H1 (cell line): ENCODE measurements around the gene SEMA6A. TPM values are rescaled to one million over a fixed set of nuclear protein-coding genes. Genes with fewer than 3 reads are reported as not detected.

Experiments used
- CBX8 ChIP-seq: fragments of 300-800, 300-1000 bp; sonication (generic); IDR thresholded peaks from 2 replicates; pipeline ENCODE4 v1.7.1; 2016; ENCODE audit warnings: low read depth, low read length, borderline replicate concordance
- EP300 ChIP-seq, 2 experiments: IDR thresholded peaks; 1 replicate in 1 of 2; 2 replicates in 1 of 2; pipeline ENCODE4 v1.6.1; 2011 to 2012; ENCODE audit warnings: low read depth in 2 of 2, low read length in 2 of 2, mild to moderate bottlenecking in 2 of 2, borderline replicate concordance in 1 of 2, inconsistent platforms in 1 of 2, moderate library complexity in 1 of 2
- FOSL1 ChIP-seq: IDR thresholded peaks from 2 replicates; pipeline ENCODE4 v1.6.1; 2011; ENCODE audit warnings: mild to moderate bottlenecking, low read depth, low read length, moderate library complexity; ENCODE audit not compliant: insufficient read depth
- KDM4A ChIP-seq: IDR thresholded peaks from one replicate; pipeline ENCODE4 v1.7.1; 2012; ENCODE audit warnings: low read depth, mild to moderate bottlenecking, moderate library complexity, low read length, inconsistent platforms; ENCODE audit not compliant: severe bottlenecking
- KDM5A ChIP-seq: fragments of 200-600 bp; IDR thresholded peaks from 2 replicates; pipeline ENCODE4 v1.7.1; 2012; ENCODE audit warnings: mild to moderate bottlenecking, low read length, inconsistent platforms, mixed read lengths
- MAFK ChIP-seq: IDR thresholded peaks from 2 replicates; pipeline ENCODE4 v1.6.1; 2012; ENCODE audit warnings: low read depth, mild to moderate bottlenecking, improper control_type of control experiment, low read length
- NRF1 ChIP-seq: IDR thresholded peaks from 2 replicates; pipeline ENCODE4 v1.6.1; 2011; ENCODE audit warnings: mild to moderate bottlenecking, low read depth, low read length, improper control_type of control experiment
- PHF8 ChIP-seq: fragments of 200-600 bp; sonication (generic); conservative IDR thresholded peaks from 2 replicates; pipeline ENCODE4 v1.7.1; 2012; ENCODE audit warnings: low read depth, mild to moderate bottlenecking, inconsistent platforms, low read length, moderate library complexity
- POLR2A ChIP-seq, 2 experiments: IDR thresholded peaks; 1 replicate in 1 of 2; 2 replicates in 1 of 2; pipeline ENCODE4 v1.6.1; 2011; ENCODE audit warnings: low read depth in 2 of 2, low read length in 2 of 2, mild to moderate bottlenecking in 2 of 2; ENCODE audit errors: control extremely low read depth in 1 of 2
- POLR2AphosphoS5 ChIP-seq: IDR thresholded peaks from 2 replicates; pipeline ENCODE4 v1.6.1; 2011; ENCODE audit warnings: low read depth, low read length
- RAD21 ChIP-seq, 2 experiments: IDR thresholded peaks in 1 of 2; conservative IDR thresholded peaks in 1 of 2; 2 replicates each; pipeline ENCODE4 v1.6.1; 2011; ENCODE audit warnings: low read depth in 2 of 2, low read length in 2 of 2, improper control_type of control experiment in 1 of 2, inconsistent platforms in 1 of 2, mild to moderate bottlenecking in 1 of 2, moderate library complexity in 1 of 2
- RFX5 ChIP-seq: IDR thresholded peaks from 2 replicates; pipeline ENCODE4 v1.6.1; 2011; ENCODE audit warnings: low read depth, low read length, improper control_type of control experiment, borderline replicate concordance
- RXRA ChIP-seq: IDR thresholded peaks from 2 replicates; pipeline ENCODE4 v1.6.1; 2011; ENCODE audit warnings: low read depth, mild to moderate bottlenecking, low read length, moderate library complexity; ENCODE audit not compliant: insufficient read depth
- SAP30 ChIP-seq: fragments of 300-600 bp; sonication (generic); IDR thresholded peaks from 2 replicates; pipeline ENCODE4 v1.7.1; 2012; ENCODE audit warnings: low read length, moderate library complexity, mild to moderate bottlenecking, inconsistent platforms; ENCODE audit not compliant: insufficient read depth, insufficient replicate concordance
- SIRT6 ChIP-seq: IDR thresholded peaks from one replicate; pipeline ENCODE4 v1.7.1; 2012; ENCODE audit warnings: low read length, inconsistent platforms
- SP2 ChIP-seq: IDR thresholded peaks from 2 replicates; pipeline ENCODE4 v1.6.1; 2012; ENCODE audit warnings: mild to moderate bottlenecking, low read length, inconsistent platforms
- TAF7 ChIP-seq: optimal IDR thresholded peaks from 2 replicates; pipeline ENCODE3; 2011; ENCODE audit warnings: low read depth, mild to moderate bottlenecking, inconsistent platforms, low read length, moderate library complexity, borderline replicate concordance
- TCF12 ChIP-seq: IDR thresholded peaks from 2 replicates; pipeline ENCODE4 v1.6.1; 2011; ENCODE audit warnings: low read depth, mild to moderate bottlenecking, low read length
- TEAD4 ChIP-seq: IDR thresholded peaks from 2 replicates; pipeline ENCODE4 v1.6.1; 2012; ENCODE audit warnings: low read depth, low read length, inconsistent platforms, mixed read lengths
- polyA plus RNA-seq, 7 experiments: library from polyadenylated mRNA; depleted of rRNA in 3 of 7; stranded (reverse) in 5 of 7; unstranded in 2 of 7; fragments of >200 nt in 5 of 7; fragments of 200-250 nt in 2 of 7; gene quantifications; 1 replicate in 5 of 7; 2 replicates in 1 of 7; 4 replicates in 1 of 7; pipeline versions ENCODE4 v1.2.1 to v1.2.3, GENCODE V29; 2011 to 2013; ENCODE audit warnings: missing spikeins in 2 of 7, mixed read lengths in 2 of 7
- total RNA-seq: library from RNA; stranded (reverse); fragmentation: NEBNext Ultra II Directional; extraction: Animal tissue kit (Norgen Biotek cat#: 25700); gene quantifications from 2 replicates; pipeline ENCODE4 v1.2.1, GENCODE V29; 2021
- TF ChIP-seq, protein P1 (sequence below): IDR thresholded peaks from 2 replicates; pipeline ENCODE4 v1.6.1; 2011; ENCODE audit warnings: low read depth, mild to moderate bottlenecking, low read length; ENCODE audit not compliant: insufficient read depth
- TF ChIP-seq, protein P2 (sequence below): IDR thresholded peaks from 2 replicates; pipeline ENCODE4 v1.6.1; 2012; ENCODE audit warnings: inconsistent platforms

SEMA6A gene
- total and polyA plus RNA-seq, 2 of the 8 experiments (the other 6 are each of a cell fraction or from before 2014, with no cell fraction given) = 78.3 to 277 TPM

DNA sequence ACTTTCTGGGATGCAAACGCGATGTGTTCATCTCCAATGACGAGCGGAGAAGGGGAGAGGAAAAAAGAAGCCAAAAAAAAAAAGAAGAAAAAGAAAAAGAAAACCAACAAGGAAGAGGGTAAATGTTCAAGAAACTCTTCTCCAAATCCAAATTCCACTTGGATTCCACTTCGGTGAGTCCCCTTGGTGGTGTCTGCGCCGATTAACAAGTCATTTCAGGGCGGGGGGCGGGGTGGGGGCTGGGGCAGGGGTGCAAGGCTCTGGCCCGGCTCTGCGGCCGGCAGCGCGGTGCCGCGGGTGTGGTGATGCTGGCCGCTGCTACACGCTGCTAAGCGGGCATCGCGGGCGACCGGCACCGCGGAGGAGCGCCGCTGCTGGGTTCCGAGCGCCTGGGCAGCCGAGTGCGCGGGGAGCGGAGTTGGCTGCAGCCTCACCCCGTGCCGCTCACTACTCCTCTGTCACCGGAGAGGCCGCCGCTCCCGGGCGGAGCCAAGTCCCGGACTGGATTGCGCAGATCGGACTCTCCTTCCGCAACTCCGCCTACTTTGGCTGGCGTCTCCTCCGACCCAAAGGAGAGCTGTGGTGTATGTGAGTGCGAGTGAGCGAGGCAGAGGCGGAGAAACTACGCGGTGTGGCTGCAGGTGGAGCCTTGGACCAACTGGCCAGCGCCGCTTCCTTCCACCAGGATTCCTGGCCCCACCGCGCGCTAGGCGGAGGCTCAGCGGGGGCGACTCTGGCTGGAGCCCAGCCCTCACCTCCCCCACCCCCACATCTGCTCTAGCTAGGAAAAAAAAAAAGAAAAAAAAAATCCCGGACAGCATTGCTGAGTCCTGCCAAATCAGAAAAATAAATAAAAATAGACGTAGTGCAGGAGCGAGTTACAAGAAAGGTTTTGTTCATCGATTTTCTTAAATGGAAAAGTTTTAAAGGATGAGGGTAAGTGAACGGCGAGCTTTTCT is at the start of gene SEMA6A (continued):
- TF ChIP-seq SP2 (no peak), CBX8 (no peak), RAD21 (IDR thresholded peaks at IDR 0.05 in 1 of 2, conservative IDR thresholded peaks at IDR 0.05 in 1 of 2; ENCODE audit: low read depth in 2 of 2, low read length in 2 of 2) (peak; percentile 49 to 54), NRF1 (no peak), TAF7 (peak; percentile 98), POLR2A (IDR thresholded peaks at IDR 0.05; ENCODE audit: control extremely low read depth in 1 of 2, low read depth in 2 of 2, low read length in 2 of 2) (peak; percentile 76 to 93; a peak in 2 of 3 replicates), KDM4A (no peak), TEAD4 (peak; percentile 75), EP300 (IDR thresholded peaks at IDR 0.05; ENCODE audit: borderline replicate concordance in 1 of 2, low read depth in 2 of 2, low read length in 2 of 2) (peak in 1 of 2 experiments; percentile 63; a peak in 1 of 3 replicates), SIRT6 (no peak), RFX5 (peak; percentile 48; the same call in 1 of the 2 replicates), SAP30 (no peak), PHF8 (peak; percentile 36), MAFK (no peak), KDM5A (no peak), RXRA (no peak), FOSL1 (no peak), POLR2AphosphoS5 (peak; percentile 91), TCF12 (0 out of 2 replicates have a peak, but pooled peaks have one; percentile 52)
- TF ChIP-seq, protein P1, sequence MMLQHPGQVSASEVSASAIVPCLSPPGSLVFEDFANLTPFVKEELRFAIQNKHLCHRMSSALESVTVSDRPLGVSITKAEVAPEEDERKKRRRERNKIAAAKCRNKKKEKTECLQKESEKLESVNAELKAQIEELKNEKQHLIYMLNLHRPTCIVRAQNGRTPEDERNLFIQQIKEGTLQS = no peak
- TF ChIP-seq, protein P2, sequence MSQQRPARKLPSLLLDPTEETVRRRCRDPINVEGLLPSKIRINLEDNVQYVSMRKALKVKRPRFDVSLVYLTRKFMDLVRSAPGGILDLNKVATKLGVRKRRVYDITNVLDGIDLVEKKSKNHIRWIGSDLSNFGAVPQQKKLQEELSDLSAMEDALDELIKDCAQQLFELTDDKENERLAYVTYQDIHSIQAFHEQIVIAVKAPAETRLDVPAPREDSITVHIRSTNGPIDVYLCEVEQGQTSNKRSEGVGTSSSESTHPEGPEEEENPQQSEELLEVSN = 0 out of 2 replicates have a peak, but pooled peaks have one; percentile 41
